ENCODE measurements around the gene MAST4. TPM values are rescaled to one million over a fixed set of nuclear protein-coding genes. Genes with fewer than 3 reads are reported as not detected.

The MAST4 gene
- total and polyA plus RNA-seq, 2 donors (not counting 1 experiment from before 2014, with no cell fraction given): 2.5 to 57.1 TPM

DNA sequence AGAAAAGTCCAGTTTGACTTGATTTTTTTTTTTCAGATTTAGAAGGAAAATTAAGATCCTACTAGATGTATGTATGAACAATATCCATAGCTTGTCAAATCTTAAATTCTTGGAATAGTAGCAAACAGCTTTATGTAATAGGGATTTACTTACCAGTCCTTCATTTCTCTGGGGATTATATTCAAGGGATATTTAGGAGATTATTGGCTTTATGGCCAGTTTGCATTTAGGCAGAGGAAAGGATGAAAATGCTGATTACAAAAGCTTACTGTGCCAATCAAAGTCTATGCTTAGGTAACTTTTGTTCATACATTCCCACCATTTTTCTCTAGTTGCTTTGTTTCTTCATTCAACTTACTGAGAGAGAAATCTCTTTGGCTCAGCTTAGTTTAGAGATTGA is 47.9 kb downstream of the MAST4 start:
- peaks cover 11% of the 10 kb centered on the region for H3K4me1 Mint-ChIP-seq
- H3K4me1 ChIP-seq (ENCODE audit: control insufficient read depth in 2 of 2, insufficient read depth in 2 of 2, low read length in 2 of 2): no peaks in the 10 kb centered on the region
- H3K27ac ChIP-seq (ENCODE audit: low read length in 2 of 2): no peak overlapping the region
- no peak overlapping the region for H3K4me3 ChIP-seq (ENCODE audit: control extremely low read depth in 1 of 5, extremely low read depth in 1 of 5, insufficient read depth in 1 of 5, low read depth in 2 of 5, low read length in 4 of 5)
- H3K27me3 ChIP-seq (replicated peaks in 1 of 4; ENCODE audit: control extremely low read depth in 1 of 4, control insufficient read depth in 3 of 4, insufficient read depth in 4 of 4, low read length in 3 of 4): no peaks in the 10 kb centered on the region
- no peak overlapping the region for H2AFZ ChIP-seq (ENCODE audit: insufficient read depth, low read depth, low read length, poor library complexity, severe bottlenecking)
- H3K27ac Mint-ChIP-seq: no peak overlapping the region
- intact Hi-C loops (cut with micrococcal nuclease): no loop called here
- no peak for TF ChIP-seq EZH2 (IDR thresholded peaks at IDR 0.05; ENCODE audit: borderline replicate concordance, insufficient read depth, low read depth, low read length, poor library complexity, severe bottlenecking)
- TF ChIP-seq, protein P1, sequence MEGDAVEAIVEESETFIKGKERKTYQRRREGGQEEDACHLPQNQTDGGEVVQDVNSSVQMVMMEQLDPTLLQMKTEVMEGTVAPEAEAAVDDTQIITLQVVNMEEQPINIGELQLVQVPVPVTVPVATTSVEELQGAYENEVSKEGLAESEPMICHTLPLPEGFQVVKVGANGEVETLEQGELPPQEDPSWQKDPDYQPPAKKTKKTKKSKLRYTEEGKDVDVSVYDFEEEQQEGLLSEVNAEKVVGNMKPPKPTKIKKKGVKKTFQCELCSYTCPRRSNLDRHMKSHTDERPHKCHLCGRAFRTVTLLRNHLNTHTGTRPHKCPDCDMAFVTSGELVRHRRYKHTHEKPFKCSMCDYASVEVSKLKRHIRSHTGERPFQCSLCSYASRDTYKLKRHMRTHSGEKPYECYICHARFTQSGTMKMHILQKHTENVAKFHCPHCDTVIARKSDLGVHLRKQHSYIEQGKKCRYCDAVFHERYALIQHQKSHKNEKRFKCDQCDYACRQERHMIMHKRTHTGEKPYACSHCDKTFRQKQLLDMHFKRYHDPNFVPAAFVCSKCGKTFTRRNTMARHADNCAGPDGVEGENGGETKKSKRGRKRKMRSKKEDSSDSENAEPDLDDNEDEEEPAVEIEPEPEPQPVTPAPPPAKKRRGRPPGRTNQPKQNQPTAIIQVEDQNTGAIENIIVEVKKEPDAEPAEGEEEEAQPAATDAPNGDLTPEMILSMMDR (IDR thresholded peaks at IDR 0.05): no peak
- no peaks in the 10 kb centered on the region for H3K9me3 ChIP-seq (ENCODE audit: control extremely low read depth in 1 of 3, control insufficient read depth in 2 of 3, insufficient read depth in 1 of 3, low read length in 2 of 3)
- ATAC-seq (ENCODE audit: low read depth) (no peak), DNase-seq (no peak)
- ChIA-PET CTCF (interaction anchor here (0.7 kb wide), 1 partner anchor 113 kb away, joined by 6 read pairs; no protein-coding TSS in a partner anchor), POLR2A (interaction anchor here (0.6 kb wide), 1 partner anchor 71 kb away, joined by 7 read pairs; no protein-coding TSS in a partner anchor)
- no peaks in the 10 kb centered on the region for H4K20me1 ChIP-seq (ENCODE audit: control insufficient read depth, insufficient read depth, low read length, poor library complexity, severe bottlenecking)
- H3K9me3 Mint-ChIP-seq (ENCODE audit: insufficient read depth): no peaks in the 10 kb centered on the region
- no peak overlapping the region for H3K9ac ChIP-seq (ENCODE audit: low read length)
- H3K27me3 Mint-ChIP-seq: no peaks in the 10 kb centered on the region
- no peak overlapping the region for H3K4me2 ChIP-seq (replicated peaks; ENCODE audit: low read depth, low read length, poor library complexity, severe bottlenecking)
- no peak overlapping the region for H3K4me3 Mint-ChIP-seq
- no peaks in the 10 kb centered on the region for H3K79me2 ChIP-seq (ENCODE audit: control insufficient read depth, insufficient read depth, low read length)
- no peaks in the 10 kb centered on the region for H3K36me3 ChIP-seq (replicated peaks in 1 of 2; ENCODE audit: control extremely low read depth in 1 of 2, control insufficient read depth in 1 of 2, extremely low read depth in 1 of 2, insufficient read depth in 2 of 2, low read length in 1 of 2)

DNA sequence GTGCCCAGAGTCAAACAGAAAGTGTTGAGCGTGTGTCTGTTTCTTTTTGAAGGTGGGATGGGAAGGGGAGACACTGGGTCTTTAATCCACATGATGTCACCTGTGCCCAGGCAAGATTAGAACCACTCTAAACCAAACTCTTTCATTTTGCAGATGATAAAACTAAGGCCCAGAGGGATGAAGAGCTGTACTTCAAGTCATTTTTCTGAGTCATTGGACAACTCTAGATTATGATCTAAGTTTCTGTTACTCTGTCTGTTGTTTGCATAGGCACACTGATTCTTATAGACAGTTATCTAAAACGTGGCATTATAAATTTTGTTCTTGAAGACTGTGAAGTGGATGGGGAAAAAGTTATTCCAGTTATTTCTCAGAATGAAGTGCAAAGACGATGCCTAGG is 48.8 kb downstream of the MAST4 start:
- Histone ChIP-seq H3K9ac (ENCODE audit: low read length) (no peak overlapping the region), H3K36me3 (replicated peaks in 1 of 2; ENCODE audit: control extremely low read depth in 1 of 2, control insufficient read depth in 1 of 2, extremely low read depth in 1 of 2, insufficient read depth in 2 of 2, low read length in 1 of 2) (no peaks in the 10 kb centered on the region), H3K79me2 (ENCODE audit: control insufficient read depth, insufficient read depth, low read length) (no peaks in the 10 kb centered on the region), H3K27ac (ENCODE audit: low read length in 2 of 2) (no peak overlapping the region), H3K4me3 (ENCODE audit: control extremely low read depth in 1 of 5, extremely low read depth in 1 of 5, insufficient read depth in 1 of 5, low read depth in 2 of 5, low read length in 4 of 5) (no peak overlapping the region), H4K20me1 (ENCODE audit: control insufficient read depth, insufficient read depth, low read length, poor library complexity, severe bottlenecking) (no peaks in the 10 kb centered on the region), H3K27me3 (replicated peaks in 1 of 4; ENCODE audit: control extremely low read depth in 1 of 4, control insufficient read depth in 3 of 4, insufficient read depth in 4 of 4, low read length in 3 of 4) (no peaks in the 10 kb centered on the region), H3K9me3 (ENCODE audit: control extremely low read depth in 1 of 3, control insufficient read depth in 2 of 3, insufficient read depth in 1 of 3, low read length in 2 of 3) (no peaks in the 10 kb centered on the region), H2AFZ (ENCODE audit: insufficient read depth, low read depth, low read length, poor library complexity, severe bottlenecking) (no peak overlapping the region), H3K4me2 (replicated peaks; ENCODE audit: low read depth, low read length, poor library complexity, severe bottlenecking) (no peak overlapping the region), H3K4me1 (ENCODE audit: control insufficient read depth in 2 of 2, insufficient read depth in 2 of 2, low read length in 2 of 2) (no peaks in the 10 kb centered on the region)
- H3K27ac Mint-ChIP-seq: no peak overlapping the region
- no peaks in the 10 kb centered on the region for H3K9me3 Mint-ChIP-seq (ENCODE audit: insufficient read depth)
- intact Hi-C loops (cut with micrococcal nuclease): no loop called here
- no peak overlapping the region for H3K4me3 Mint-ChIP-seq
- CTCF ChIA-PET: interaction anchor here (0.7 kb wide), 1 partner anchor 112 kb away, joined by 6 read pairs; no protein-coding TSS in a partner anchor
- POLR2A ChIA-PET: no interaction called here
- ATAC-seq (ENCODE audit: low read depth) (no peak), DNase-seq (no peak)
- 67% methylated on average over 1 of the region's 3 CpGs for WGBS (ENCODE audit: insufficient coverage)
- no peaks in the 10 kb centered on the region for H3K27me3 Mint-ChIP-seq
- H3K4me1 Mint-ChIP-seq: peaks cover 8% of the 10 kb centered on the region
- TF ChIP-seq, protein P1 (IDR thresholded peaks at IDR 0.05): no peak
- TF ChIP-seq EZH2 (IDR thresholded peaks at IDR 0.05; ENCODE audit: borderline replicate concordance, insufficient read depth, low read depth, low read length, poor library complexity, severe bottlenecking): no peak

All from B cell (primary cell).